Heart left ventricle (tissue), 13 donors: Measurements from ENCODE around the gene APOBEC3F.
"Not testable (repeated sequence)": the region's sequence is repeated elsewhere in the genome, so short reads cannot be mapped to it uniquely, and the experiment has no call there.

Experiments
- CTCF ChIP-seq, 12 donors: fragments of 200-600 bp; sonication (generic) in 4 of 12; IDR thresholded peaks; one replicate each; pipeline versions ENCODE4 v1.5.0 to v1.8.0; 2018 to 2022; ENCODE audit warnings: antibody characterized with exemption in 12 of 12, mild to moderate bottlenecking in 5 of 12
- POLR2A ChIP-seq, 2 donors: fragments of 450-650 bp; IDR thresholded peaks; one replicate each; pipeline ENCODE4 v1.6.1; 2017; ENCODE audit warnings: antibody characterized with exemption in 2 of 2, mild to moderate bottlenecking in 2 of 2, moderate library complexity in 2 of 2
- donor health status: ischemic (EF 13 %, LVEDD 7.1; RV severe dilation, severe dysfunction).
- donor health status: DM: no; HTN: yes; CAD: no.
- donor health status: DM: no; HTN: no; CAD: no.
- donor health status: ischemic (EF 25% LVEDD 6.9; RV normal size, moderate dysfunction).
- donor health status: ischemic (EF 25% LVEDD 5.7; RV mildly dilated, moderate dysfunction).
- donor health status: ischemic (EF 35%, LVEDD 5.7; RV mildly dilated, moderate dysfunction).
- donor health status: nonischemic (EF 11% LVEDD 7.7; RV severe dilation, severe dysfunction).
- donor health status: DM: yes; HTN: yes; CAD: no.
- donor health status: PGD.
- donor health status: ischemic (EF 29% LVEDD 5.4; RV normal size, mild dysfunction).
- donor health status: nonischemic (EF 23%, LVEDD 6.1; RV moderate dilation, normal function).

GRCh38 chr22:39049486-39049885 lies 8.8 kb downstream of the APOBEC3F start:
- not testable (repeated sequence) for TF ChIP-seq CTCF, POLR2A (IDR thresholded peaks at IDR 0.05)
